HG02970 (cell line): ENCODE data around the gene PIMREG.

Experiments
- ATAC-seq: cut with Tn5 transposase; IDR thresholded peaks from one replicate; pipeline ENCODE4 v1.9.1; 2021; ENCODE audit warnings: mild to moderate bottlenecking, moderate library complexity, moderate number of reproducible peaks; ENCODE audit not compliant: unreplicated experiment, low FRiP score

PIMREG gene

DNA sequence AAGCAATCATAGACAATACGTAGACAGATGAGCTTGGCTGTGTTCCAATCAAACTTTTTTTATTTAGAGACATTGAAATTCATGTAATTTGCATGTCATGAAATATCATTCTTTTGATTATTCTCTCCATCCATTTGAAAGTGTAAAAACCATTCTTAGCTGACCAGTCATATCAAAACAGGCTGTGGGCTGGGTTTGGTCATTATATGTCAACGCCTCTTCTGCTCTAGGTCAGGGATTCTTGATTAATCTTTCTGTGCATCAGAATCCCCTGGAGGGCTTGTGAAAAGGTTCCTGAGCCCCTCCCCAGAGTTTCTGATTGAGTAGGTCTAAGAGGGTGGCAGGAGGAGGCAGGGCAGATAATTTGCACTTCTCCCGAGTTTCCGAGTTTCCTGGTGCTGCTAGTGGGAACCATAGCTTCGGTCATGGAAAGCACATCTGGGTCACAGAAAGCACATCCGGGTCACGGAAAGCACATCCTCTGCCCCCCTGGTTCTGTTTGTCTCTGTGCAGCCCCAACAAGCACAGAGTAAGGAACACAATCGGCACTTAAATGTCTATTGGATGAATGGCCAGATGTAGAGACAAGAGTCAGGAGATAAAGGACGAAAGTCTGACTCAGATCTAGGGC, 16.4 kb downstream of the PIMREG start:
- ATAC-seq, result no peak

DNA sequence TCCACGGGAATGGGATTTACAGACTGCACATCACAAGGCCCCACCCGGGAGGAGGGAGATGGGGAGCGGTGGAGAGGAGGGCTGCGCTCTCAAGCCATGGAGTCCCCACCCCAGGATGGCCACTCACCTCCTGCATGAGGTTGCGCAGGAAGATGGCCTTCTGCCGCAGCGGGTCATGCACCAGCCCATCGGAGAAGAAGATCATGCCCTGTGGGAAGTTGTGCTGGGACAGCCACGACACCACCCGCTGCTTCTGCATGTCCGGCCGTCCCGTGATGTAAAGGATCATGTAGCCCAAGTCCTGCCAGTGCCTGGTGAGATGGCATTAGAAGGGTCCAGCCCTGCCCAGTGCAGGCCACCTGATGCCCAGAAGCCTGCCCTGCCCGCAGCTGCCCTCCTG, 17.0 kb downstream of the PIMREG start:
- ATAC-seq, result no peak

DNA sequence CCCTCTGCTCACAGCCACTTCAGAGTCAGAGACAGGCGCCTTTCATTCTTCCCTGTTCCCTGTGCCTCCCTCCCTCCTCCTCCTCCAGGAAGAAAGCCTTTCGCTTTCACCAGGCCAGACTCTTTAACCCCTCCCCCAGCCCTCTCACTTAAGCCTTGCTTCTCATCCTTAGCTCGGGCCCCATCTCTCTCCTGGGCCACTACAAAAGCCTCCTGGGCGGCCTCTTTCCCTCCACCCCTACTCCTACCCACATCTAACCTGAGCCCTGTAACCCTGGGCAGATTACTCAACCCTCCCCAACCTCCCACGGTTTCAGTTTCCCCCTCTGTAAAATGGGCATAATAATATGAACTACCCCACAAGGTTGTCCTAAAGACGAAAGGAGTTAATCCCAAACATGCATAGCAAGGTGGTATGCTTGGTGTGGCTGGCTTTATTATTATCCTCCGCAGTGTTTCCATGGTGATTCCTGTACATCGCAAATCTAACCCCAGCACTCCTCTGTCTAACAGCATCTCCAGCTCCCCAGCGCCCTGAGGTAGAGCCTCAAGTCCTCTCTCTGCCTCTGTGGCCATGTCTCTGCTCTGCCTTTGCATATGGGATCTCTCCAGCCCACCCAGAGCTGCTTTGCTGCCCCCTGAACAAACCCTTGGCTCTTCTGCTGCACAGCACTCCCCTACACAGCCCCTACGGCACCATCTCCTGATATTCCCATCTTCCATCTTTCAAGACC, 17.7 kb downstream of the PIMREG start:
- no peak for ATAC-seq

DNA sequence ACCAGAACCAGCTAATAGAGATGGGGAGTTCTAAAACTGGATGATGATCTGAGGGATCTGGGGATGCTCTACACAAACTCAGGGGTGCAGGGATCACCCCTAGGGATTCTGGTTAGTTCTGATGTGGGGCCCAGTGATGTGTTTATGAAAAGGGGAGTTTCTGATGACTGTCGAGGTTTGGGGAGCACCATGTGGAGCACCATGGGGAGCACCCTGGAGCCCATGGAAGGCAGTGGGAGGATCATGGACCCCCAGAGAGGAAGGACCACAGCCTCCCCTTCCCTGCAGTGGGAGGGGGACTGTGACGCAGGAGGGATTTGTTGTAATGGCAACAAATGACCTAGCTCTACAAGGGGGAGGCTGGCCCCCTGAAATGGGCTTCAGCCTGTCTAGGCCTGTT, 18.4 kb downstream of the PIMREG start:
- ATAC-seq, result no peak

DNA sequence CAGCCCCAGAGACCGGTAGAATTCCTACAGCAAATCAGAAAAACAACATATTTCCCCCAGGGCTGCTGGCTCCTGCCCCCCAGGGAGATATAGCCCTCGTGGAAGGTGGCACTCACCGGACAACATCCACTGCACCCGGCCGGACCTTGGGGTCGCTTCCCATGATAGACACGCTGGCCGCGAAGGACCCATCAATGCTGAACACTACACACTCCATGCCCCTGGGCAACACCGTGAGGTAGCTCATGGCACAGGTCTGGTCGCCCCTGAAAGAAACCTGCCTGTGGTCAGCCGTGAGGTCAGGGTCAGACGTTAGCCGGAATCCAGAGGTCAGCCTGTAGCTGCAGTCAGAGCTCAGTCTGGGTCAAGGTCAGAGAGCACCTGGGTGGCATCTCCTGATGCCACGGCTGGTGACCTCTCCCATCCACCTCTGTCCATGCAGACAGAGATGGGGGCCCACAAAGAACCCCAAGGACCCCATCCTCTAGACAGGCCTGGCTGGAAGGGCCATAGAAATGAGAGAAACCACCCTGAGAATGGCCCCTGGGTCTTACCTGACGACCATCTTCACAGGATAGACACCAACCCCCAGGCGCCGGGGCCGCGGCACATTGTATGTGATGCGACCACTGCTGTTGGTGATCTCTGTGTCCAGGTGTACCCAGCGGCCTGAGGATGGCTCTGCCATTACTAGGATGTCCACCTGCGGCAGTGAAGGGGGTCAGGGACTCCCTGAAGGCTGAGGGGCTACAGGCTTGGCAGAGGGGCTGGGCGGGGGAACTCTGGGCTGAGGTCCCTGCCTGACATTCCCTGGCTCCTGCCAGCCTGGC, 19.6 kb downstream of the PIMREG start:
- no peak for ATAC-seq

DNA sequence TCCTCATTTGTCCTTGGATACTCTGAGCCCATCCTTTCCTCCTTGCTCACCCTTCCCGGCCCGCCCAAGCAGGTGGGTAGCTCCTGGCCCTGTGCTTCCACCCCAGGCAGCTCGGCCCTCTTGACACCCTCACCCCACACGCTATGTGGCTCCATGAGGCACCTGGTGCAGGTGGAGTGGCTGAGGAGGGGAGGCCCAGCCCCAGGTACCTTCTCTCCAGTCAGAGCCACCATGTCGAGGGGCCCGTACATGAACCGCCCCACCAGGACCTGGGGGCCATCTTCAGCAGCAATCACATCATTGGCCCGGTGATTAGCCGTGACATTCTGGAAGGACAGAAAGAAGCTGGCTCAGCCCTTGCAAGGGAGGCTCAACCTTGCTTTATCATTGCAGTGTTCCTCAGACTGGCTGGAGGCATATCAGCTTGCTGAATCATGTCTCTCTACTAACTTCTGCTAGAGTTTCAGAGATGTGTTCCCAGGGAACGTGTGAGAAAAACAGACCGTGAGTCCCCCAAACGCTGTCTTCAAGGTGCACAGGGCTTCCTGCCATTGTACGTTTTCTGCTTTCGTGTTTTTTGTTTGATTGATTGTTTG, 20.3 kb downstream of the PIMREG start:
- no peak for ATAC-seq

DNA sequence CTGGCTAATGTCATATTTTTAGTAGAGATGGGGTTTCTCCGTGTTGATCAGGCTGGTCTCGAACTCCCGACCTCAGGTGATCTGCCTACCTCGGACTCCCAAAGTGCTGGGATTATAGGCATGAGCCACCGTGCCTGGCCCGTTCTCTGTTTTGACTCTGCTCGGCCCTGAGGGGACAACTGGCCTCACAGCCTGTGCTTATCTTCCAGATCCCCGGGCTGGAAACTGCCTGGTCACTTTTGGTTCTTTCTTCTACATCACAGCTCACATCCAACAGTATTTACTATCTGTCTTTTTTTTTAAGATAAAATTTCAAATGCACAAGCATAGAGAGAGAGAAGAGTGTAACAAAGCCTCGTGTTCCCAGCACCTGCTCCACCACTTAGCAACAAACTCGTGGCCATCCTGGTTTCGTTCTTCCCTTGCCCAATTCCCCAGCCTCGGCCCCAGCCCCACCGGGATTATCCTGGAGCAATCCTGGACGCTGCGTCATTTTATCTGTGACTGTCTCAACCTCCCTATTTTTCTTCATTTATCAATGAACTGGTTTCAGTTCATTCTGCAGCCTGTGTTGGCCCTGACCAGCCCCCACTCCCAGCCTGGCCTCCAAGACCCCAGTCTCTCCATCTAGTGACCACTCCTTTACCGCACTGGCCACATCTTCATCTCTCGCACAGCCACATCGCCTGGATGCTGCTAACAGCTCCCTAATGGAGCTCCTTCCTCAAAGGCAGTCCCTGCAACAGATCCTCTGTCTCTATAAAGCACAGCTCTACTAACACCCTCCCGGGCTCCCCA, 21.1 kb downstream of the PIMREG start:
- no peak for ATAC-seq

DNA sequence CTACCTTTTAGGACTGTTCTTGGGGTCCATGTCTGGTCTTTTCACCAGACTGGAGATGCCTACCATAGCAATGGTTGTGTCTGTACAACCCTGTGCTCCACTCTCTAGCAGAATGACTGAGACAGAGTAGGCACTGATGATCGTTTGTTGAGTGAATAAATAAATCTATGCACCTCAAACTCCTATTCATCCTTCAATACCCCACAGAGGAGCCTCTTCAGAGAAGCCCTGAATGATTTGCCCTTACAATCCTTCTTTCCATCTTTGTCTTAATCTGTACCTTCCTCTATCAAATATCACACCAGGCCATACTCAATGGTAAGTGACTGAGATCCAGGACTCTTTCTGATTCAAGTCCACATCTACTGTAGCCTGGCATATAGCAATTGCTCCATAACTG, 23.3 kb downstream of the PIMREG start:
- ATAC-seq, result no peak

DNA sequence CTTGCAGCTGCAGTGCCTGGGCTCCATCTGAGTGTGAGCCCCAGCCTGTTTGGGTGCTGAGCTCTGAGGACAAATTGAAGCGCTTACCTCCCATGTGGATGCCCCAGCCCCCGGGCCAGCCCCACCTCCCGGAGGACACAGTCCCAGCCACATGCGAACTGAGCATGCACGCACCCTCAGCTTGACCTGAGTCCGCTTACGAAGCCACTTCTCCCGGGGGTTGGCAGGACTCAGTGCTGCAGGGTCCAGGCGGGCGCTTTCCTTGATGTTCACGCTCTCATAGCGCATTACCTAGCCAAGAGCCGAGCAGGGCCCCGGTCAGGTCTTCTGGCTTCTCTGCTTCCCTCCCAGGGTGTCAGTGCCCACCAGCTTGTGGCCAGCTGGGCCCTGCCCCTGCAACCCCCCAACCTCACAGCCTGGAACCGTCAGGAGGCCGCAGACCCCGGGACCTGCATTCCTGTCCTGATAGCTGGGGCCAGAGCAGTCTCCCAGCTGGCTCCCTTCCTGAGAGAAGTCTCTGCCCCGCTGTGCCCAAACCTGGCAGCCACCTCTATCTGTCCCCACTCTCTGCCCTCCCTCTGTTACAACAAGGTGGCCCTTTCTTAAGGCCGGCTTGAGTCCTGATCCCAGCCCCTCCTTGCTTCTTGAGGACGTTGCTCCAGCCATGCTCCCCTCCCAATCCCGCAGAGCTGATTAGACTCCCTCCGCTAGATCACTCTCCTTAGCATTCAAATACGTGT, 24.0 kb downstream of the PIMREG start:
- no peak for ATAC-seq

DNA sequence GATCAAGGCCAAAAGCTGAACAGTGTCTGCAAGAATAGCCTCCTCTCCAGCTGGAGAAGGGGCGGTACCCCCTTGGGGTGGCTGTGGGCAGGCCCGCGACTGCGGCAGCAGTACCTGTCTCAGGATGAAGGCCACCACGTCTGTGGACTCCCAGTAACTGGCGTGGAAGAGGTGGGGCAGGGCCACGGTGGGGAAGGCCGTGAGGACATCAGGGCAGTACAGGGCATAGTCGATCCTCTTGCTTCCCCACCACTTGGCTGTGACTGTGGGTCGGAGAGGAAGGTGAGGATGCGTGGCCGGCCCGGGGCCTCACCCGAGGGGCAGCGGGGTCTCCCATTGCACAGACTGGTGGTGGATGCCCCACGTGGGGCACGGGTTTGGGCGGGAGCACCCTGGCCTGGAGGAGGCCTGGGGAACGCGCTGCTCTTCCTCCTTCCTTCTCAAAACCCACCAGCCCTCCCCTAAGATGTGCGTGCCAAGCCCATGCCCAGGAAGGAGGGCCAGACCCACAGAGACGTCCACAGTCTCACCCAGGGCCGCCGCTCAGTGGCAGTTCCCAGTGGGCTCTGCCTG, 26.0 kb downstream of the PIMREG start:
- ATAC-seq, result no peak

DNA sequence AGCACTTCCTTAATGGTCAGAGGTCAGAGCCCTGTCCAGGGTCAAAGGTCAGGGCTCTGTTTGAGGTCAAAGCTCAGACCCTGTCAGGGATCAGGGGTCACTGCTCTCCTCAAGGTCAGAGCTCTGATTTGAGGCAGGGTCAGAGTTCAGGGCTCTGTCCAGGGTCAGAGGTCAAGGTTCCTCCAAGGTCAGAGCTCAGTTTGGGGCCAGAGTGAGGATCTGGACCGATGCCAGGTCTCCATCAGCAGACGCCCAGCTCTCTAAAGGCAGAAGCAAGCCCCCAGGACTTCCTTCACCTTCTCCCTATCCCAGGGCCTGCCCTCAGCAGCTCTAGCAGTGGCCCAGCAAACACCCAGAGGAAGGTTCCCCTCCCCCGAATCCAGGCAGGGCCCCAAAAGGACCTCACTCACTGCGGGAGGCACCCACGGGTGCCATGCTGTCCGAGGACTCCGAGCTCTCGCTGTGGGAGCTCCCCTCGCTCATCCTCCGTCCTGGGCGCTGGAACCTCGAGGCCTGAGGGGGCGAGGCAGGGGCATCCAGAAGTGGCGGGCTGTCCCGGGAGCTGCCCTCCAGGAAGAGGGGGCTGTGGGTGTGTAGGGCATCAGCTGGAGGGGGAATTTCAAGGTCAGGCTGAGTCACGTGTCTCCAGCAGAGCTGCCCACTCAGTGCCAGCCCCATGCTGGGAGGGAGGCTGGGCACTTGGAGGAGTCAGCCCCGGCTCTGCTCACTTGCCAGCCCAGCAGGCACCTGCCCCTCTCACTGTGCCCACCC, 26.7 kb downstream of the PIMREG start:
- no peak for ATAC-seq

DNA sequence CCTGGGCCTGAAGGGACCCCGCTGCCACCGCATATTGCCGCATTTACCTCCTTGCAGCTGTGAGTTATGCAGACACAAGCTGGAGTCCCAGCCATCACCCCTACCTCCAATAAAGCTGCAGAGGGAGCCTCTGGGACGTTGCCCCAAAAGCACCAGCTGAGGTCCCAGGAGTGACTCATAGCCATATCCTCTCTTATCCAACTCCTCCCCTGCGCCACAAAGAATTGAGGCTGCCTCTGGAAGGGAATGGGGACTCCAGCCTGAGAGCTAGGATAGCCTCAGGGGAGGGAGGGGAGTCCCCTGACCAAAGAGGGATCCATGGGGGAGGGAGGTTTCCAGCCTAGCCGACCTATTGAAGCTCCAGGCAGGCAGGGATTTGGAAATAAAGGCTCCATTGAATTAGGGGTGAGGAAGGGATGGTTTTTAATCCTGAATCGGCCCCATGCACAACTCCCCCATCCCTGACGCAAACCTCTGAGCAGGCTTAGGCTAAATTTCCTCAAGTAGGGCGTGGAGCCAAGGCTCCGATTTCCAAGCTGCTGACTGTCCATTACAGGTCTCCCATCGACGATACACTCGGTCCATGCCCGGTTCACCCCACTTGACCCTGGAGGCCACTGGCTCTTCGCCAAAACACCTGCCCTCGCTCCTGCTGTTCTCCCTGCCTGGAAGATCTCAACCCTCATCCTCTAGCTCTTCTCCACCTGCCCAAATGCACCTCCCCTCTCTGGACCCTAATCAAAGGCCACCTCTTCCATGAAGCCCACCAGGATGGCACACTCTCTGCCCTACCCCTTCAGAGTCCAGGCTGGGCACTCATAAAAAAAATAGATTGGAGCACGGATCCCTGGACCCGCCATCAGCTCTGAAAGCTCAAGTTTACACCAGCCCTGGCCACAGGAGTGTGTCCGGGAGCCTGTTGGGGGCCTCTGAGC, 27.5 kb downstream of the PIMREG start:
- no peak for ATAC-seq

DNA sequence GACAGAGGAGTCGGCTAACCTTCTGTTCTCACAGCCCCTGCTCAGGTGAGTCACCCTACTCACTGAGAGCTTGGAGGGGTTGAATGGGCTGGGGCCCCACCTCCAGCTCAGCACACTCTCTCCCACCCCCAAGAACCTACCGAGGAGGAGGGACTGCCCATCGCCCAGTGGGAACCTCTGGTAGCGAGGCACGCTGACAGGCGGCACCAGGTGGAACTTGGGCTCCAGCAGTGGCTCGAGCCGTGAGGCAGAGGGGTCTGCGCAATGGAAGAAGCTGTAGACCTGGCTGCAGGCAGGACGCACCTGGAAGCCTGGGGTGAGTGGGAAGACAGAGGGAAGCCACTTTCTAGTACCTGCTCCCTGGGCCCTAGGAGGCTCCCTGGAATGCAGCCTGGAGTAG, 28.3 kb downstream of the PIMREG start:
- no peak for ATAC-seq

DNA sequence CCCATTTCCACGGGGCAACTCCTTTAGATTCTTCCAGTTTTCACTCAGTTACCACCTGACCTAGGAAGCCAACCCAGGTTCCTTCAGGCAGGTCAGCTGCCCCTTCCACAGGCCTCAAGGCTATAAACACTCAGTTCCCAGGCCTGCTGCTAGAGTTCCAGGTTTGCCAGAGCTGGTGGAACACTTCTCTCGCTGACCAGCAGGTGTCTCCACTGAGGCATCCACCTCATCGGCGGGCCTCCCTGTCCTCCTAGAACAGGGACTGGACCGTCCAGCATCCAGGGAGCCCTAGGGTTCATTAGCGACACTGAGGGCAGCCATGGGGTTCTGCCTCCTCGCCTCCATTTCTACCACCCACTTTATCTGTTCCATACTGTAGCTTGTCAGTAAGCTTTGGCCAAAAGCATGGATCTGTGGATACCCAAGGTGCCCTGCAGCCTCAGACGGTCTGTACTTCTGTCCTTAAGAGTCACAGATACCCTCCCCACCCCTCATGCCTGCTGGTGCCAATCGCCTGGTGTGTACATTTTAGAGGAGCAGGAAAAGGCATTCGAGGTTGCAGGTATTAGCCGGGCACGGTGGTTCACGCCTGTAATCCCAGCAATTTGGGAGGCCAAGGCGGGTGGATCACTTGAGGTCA, 29.0 kb downstream of the PIMREG start:
- ATAC-seq, result no peak

DNA sequence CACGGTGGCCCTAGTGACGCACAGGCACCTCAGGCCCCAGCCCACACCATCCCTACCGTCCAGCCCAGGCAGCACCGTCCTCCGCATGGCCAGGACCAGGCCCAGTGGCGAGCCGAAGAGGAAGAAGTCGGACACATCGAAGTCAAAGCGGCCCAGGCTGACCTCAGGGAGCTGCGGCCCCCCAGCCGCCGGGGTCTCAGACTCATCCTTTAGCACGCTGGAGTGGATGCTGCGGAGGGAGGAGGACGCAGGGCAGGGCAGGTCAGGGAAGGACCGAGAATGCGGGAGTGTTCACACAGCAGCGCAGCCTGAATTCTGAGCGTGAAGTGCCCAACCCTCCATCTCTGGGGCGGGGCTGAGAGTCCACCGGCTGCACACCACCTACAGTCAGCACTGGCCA, 30.1 kb downstream of the PIMREG start:
- no peak for ATAC-seq

DNA sequence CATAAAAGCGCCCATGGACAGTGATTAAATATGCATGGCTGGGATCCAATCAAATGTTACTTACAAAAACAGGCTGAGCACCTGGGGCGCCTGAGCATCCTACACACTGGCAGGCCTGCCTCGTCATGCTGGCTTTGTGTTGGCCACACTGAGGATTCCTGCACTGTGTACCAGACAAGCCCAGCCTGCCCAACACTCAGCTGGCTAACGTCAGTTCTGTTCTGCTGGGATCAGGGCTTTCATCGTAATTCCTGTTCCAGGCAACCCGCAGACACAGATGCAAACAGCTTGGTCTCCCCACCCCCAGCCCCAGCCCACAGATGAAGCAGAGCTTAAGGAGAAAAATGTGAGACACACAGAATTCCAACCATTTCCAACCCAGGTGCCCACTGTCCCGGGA, 30.7 kb downstream of the PIMREG start:
- ATAC-seq, result no peak

DNA sequence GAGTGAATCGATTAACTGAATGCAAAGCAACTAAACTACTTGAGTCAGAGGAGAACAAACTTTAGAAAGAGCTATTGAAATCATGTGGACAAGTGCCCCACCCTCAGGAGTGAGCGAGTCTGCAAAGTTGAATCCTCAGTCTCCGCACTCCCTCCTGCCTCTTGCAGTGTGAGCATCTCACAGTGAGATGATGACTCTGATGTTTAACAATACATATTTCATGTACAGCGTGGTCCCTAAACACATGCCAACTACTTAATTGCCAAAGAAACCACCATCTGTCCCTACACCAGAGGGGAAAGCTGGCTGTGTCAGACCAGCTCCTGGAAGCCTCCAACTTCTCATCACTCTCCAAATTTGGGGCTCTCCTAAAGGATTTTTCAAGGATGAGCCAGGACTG, 31.2 kb downstream of the PIMREG start:
- ATAC-seq, result no peak
